SU-DHL-6 (cell line): ENCODE measurements around the gene MRPS34.

Experiments used
- H2AFZ ChIP-seq: fragments of 200-600 bp; sonication (generic); 2 replicates; pipeline ENCODE4 v1.6.1; 2014; ENCODE audit warnings: low read depth, mild to moderate bottlenecking, moderate library complexity, mixed read lengths, antibody characterized with exemption, low read length; ENCODE audit not compliant: severe bottlenecking
- H3F3A ChIP-seq: fragments of 200-600 bp; shearing (Covaris generic); 2 replicates; pipeline ENCODE4 v1.6.0; 2016; ENCODE audit warnings: antibody characterized with exemption, mild to moderate bottlenecking; ENCODE audit not compliant: insufficient read depth
- H3K27ac ChIP-seq: fragments of 200-600 bp; sonication (generic); 2 replicates; pipeline ENCODE4 v1.5.1; 2016; ENCODE audit warnings: low read depth, mild to moderate bottlenecking, low read length, moderate library complexity, mixed read lengths
- H3K27me3 ChIP-seq: fragments of 200-600 bp; sonication (generic), shearing (Covaris generic); 2 replicates; pipeline ENCODE4 v1.6.0; 2014; ENCODE audit warnings: mild to moderate bottlenecking, low read length
- H3K36me3 ChIP-seq: fragments of 200-600 bp; sonication (generic); 2 replicates; pipeline ENCODE4 v1.6.1; 2014; ENCODE audit warnings: mild to moderate bottlenecking, low read length, mixed read lengths
- H3K4me2 ChIP-seq: fragments of 300-600, 200-600 bp; shearing (Covaris generic), sonication (generic); 2 replicates; pipeline ENCODE4 v1.6.0; 2014; ENCODE audit warnings: low read length, low read depth, mild to moderate bottlenecking; ENCODE audit not compliant: poor library complexity, severe bottlenecking
- H3K4me3 ChIP-seq: fragments of 200-600 bp; sonication (generic); 2 replicates; pipeline ENCODE4 v1.5.1; 2014; ENCODE audit warnings: antibody characterized with exemption, low read length, mild to moderate bottlenecking, mixed read lengths; ENCODE audit not compliant: insufficient read depth, poor library complexity, severe bottlenecking
- H3K79me2 ChIP-seq: fragments of 200-600 bp; sonication (generic); 2 replicates; pipeline ENCODE4 v1.6.1; 2014; ENCODE audit warnings: mild to moderate bottlenecking, low read length, moderate library complexity; ENCODE audit not compliant: insufficient read depth
- H3K9ac ChIP-seq: fragments of 200-600 bp; sonication (generic); 2 replicates; pipeline ENCODE4 v1.7.0; 2014; ENCODE audit warnings: mild to moderate bottlenecking, low read length
- H3K9me2 ChIP-seq: fragments of 200-600 bp; sonication (generic); replicated peaks from 2 replicates; pipeline ENCODE4 v1.6.1; 2014; ENCODE audit warnings: low read length; ENCODE audit not compliant: insufficient read depth
- H3K9me3 ChIP-seq: fragments of 200-600 bp; sonication (generic); 2 replicates; pipeline ENCODE4 v1.6.1; 2014; ENCODE audit warnings: low read length, mixed read lengths; ENCODE audit not compliant: insufficient read depth
- H4K20me1 ChIP-seq: fragments of 200-600 bp; sonication (generic); 2 replicates; pipeline ENCODE4 v1.6.1; 2014; ENCODE audit warnings: low read depth, mild to moderate bottlenecking, antibody characterized with exemption, low read length, moderate library complexity, mixed read lengths
- EZH2phosphoT487 ChIP-seq: fragments of 200-600 bp; sonication (generic), shearing (Covaris generic); conservative IDR thresholded peaks from 2 replicates; pipeline ENCODE4 v1.6.1; 2018; ENCODE audit warnings: mild to moderate bottlenecking, antibody characterized with exemption, low read length, moderate library complexity, mixed read lengths
- TF ChIP-seq, protein P1 (sequence below): fragments of 200-600 bp; sonication (generic); IDR thresholded peaks from one replicate; pipeline ENCODE4 v1.5.1; 2017; ENCODE audit warnings: antibody characterized with exemption, mild to moderate bottlenecking, low read length, moderate library complexity; ENCODE audit not compliant: insufficient read depth, poor library complexity, severe bottlenecking

MRPS34 gene

GRCh38 chr16:1727651-1728624, 45.0 kb downstream of the MRPS34 start:
- no peaks in the 10 kb centered on the region for H3K9me2 ChIP-seq
- H3K9me3 ChIP-seq = no peaks in the 10 kb centered on the region
- H3K4me3 ChIP-seq = no peak overlapping the region
- H3K79me2 ChIP-seq = peaks cover 9% of the 10 kb centered on the region; the same call in 1 of the 2 replicates
- no peak for TF ChIP-seq EZH2phosphoT487
- TF ChIP-seq, protein P1, sequence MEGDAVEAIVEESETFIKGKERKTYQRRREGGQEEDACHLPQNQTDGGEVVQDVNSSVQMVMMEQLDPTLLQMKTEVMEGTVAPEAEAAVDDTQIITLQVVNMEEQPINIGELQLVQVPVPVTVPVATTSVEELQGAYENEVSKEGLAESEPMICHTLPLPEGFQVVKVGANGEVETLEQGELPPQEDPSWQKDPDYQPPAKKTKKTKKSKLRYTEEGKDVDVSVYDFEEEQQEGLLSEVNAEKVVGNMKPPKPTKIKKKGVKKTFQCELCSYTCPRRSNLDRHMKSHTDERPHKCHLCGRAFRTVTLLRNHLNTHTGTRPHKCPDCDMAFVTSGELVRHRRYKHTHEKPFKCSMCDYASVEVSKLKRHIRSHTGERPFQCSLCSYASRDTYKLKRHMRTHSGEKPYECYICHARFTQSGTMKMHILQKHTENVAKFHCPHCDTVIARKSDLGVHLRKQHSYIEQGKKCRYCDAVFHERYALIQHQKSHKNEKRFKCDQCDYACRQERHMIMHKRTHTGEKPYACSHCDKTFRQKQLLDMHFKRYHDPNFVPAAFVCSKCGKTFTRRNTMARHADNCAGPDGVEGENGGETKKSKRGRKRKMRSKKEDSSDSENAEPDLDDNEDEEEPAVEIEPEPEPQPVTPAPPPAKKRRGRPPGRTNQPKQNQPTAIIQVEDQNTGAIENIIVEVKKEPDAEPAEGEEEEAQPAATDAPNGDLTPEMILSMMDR = no peak
- no peak overlapping the region for H3K27ac ChIP-seq
- H3F3A ChIP-seq = no peaks in the 10 kb centered on the region
- H3K27me3 ChIP-seq = no peaks in the 10 kb centered on the region
- no peak overlapping the region for H3K4me2 ChIP-seq
- no peaks in the 10 kb centered on the region; the same call in 1 of the 2 replicates for H4K20me1 ChIP-seq
- H3K9ac ChIP-seq = no peak overlapping the region
- H3K36me3 ChIP-seq = no peaks in the 10 kb centered on the region
- H2AFZ ChIP-seq = no peak overlapping the region

GRCh38 chr16:1726661-1727502, 46.1 kb downstream of the MRPS34 start:
- Histone ChIP-seq H4K20me1 (no peaks in the 10 kb centered on the region; the same call in 1 of the 2 replicates), H3K27ac (no peak overlapping the region), H3K36me3 (no peaks in the 10 kb centered on the region), H3K27me3 (no peaks in the 10 kb centered on the region), H3K9ac (no peak overlapping the region), H3K9me2 (no peaks in the 10 kb centered on the region), H3K4me2 (no peak overlapping the region), H3K9me3 (no peaks in the 10 kb centered on the region), H2AFZ (no peak overlapping the region), H3K4me3 (no peak overlapping the region), H3K79me2 (peaks cover 9% of the 10 kb centered on the region; the same call in 1 of the 2 replicates), H3F3A (no peaks in the 10 kb centered on the region)
- TF ChIP-seq, protein P1 = no peak
- no peak for TF ChIP-seq EZH2phosphoT487

DNA sequence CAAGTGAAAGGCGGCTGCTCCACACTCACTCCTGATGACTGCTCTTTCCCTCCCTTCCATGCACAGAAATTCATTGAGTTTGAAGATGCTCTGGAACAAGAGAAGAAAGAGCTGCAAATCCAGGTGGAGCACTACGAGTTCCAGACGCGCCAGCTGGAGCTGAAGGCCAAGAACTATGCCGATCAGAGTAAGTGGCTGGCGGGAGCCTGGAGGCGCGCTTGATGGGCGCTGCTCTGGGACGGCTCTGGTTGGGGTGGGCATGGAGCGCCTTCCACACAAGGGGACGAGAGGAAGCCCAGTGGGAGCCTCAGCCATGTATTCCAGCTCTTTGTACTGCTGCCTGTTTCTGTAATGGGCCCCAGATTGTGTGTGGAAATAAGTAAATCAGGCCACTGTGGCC, 48.4 kb downstream of the MRPS34 start:
- Histone ChIP-seq H3F3A (no peaks in the 10 kb centered on the region), H3K27me3 (no peaks in the 10 kb centered on the region), H3K9me3 (no peaks in the 10 kb centered on the region), H4K20me1 (no peaks in the 10 kb centered on the region; the same call in 1 of the 2 replicates), H3K36me3 (no peaks in the 10 kb centered on the region), H3K27ac (no peak overlapping the region), H3K9ac (no peak overlapping the region), H3K4me3 (no peak overlapping the region), H3K4me2 (no peak overlapping the region), H3K9me2 (no peaks in the 10 kb centered on the region), H2AFZ (no peak overlapping the region), H3K79me2 (peaks cover 14% of the 10 kb centered on the region)
- TF ChIP-seq, protein P1 = no peak
- TF ChIP-seq EZH2phosphoT487 = no peak
